ENCODE results near the gene ASCL1.

GRCh38 chr12:102990419-102990818, 32.9 kb downstream of the ASCL1 start:
- no peak for TF ChIP-seq POLR2A (IDR thresholded peaks at IDR 0.05)
- TF ChIP-seq CTCF (IDR thresholded peaks at IDR 0.05) = no peak
